HFFc6 (cell line): ENCODE measurements around the gene PTPRM. TPM values are rescaled to one million over a fixed set of nuclear protein-coding genes. Genes with fewer than 3 reads are reported as not detected.

Experiments used
- DNase-seq: peaks from one replicate; pipeline ENCODE4 v3.0.0-alpha.2; 2018
- H3K27ac Mint-ChIP-seq: 2 replicates; pipeline ENCODE4 v1.8.0; 2020; ENCODE audit warnings: mild to moderate bottlenecking, mixed read lengths
- H3K27me3 Mint-ChIP-seq: 2 replicates; pipeline ENCODE4 v1.8.0; 2021; ENCODE audit warnings: mild to moderate bottlenecking, moderate library complexity, mixed read lengths; ENCODE audit not compliant: insufficient read depth
- H3K36me3 Mint-ChIP-seq: 2 replicates; pipeline ENCODE4 v1.8.0; 2021; ENCODE audit warnings: low read depth, mixed read lengths
- H3K4me1 Mint-ChIP-seq: 2 replicates; pipeline ENCODE4 v1.8.0; 2020; ENCODE audit warnings: low read depth, mixed read lengths
- H3K4me3 Mint-ChIP-seq: 2 replicates; pipeline ENCODE4 v1.8.0; 2020; ENCODE audit warnings: mild to moderate bottlenecking, moderate library complexity, mixed read lengths
- H3K9me3 Mint-ChIP-seq: 2 replicates; pipeline ENCODE4 v1.8.0; 2020; ENCODE audit warnings: mild to moderate bottlenecking, mixed read lengths
- CTCF ChIP-seq: fragments of 200-600 bp; sonication (generic); IDR thresholded peaks from 2 replicates; pipeline ENCODE4 v1.5.0; 2021; ENCODE audit warnings: antibody characterized with exemption, mild to moderate bottlenecking
- total RNA-seq, 6 experiments: library from RNA; stranded (reverse); fragmentation: NEBNext Ultra II Directional; extraction: Animal tissue kit (Norgen Biotek cat#: 25700); gene quantifications; 2 replicates in 1 of 6; 3 replicates in 5 of 6; pipeline ENCODE4 v1.2.3, GENCODE V29; 2021

PTPRM gene
- total RNA-seq, 6 experiments from 2014 or later, result 39.4 to 49.8 (median 43.8) TPM

GRCh38 chr18:8215741-8216140 is 648.6 kb downstream of the PTPRM start:
- Mint-ChIP-seq H3K36me3 (peaks cover 16% of the 10 kb centered on the region; the same call in 1 of the 2 replicates), H3K9me3 (no peaks in the 10 kb centered on the region), H3K27ac (no peak overlapping the region), H3K27me3 (peaks cover 3% of the 10 kb centered on the region; the same call in 1 of the 2 replicates), H3K4me3 (no peak overlapping the region), H3K4me1 (peaks cover 28% of the 10 kb centered on the region)
- no peak for DNase-seq
- no peak for TF ChIP-seq CTCF

GRCh38 chr18:8217051-8217564 is 650.0 kb downstream of the PTPRM start:
- H3K4me1 Mint-ChIP-seq, result peaks cover 28% of the 10 kb centered on the region

GRCh38 chr18:8218197-8218596 is 651.1 kb downstream of the PTPRM start:
- H3K4me1 Mint-ChIP-seq, result peaks cover 21% of the 10 kb centered on the region
- no peaks in the 10 kb centered on the region for H3K9me3 Mint-ChIP-seq
- H3K4me3 Mint-ChIP-seq, result no peak overlapping the region
- H3K36me3 Mint-ChIP-seq, result peaks cover 3% of the 10 kb centered on the region; the same call in 1 of the 2 replicates
- no peak for DNase-seq
- H3K27me3 Mint-ChIP-seq, result peaks cover 2% of the 10 kb centered on the region
- no peak for TF ChIP-seq CTCF
- no peak overlapping the region for H3K27ac Mint-ChIP-seq

More at GRCh38 chr18:8217051-8217564, 650.0 kb downstream of the PTPRM start:
- H3K4me3 Mint-ChIP-seq, result no peak overlapping the region
- no peak for DNase-seq
- no peaks in the 10 kb centered on the region for H3K9me3 Mint-ChIP-seq
- no peak for TF ChIP-seq CTCF
- no peak overlapping the region for H3K27ac Mint-ChIP-seq
- peaks cover 3% of the 10 kb centered on the region for H3K27me3 Mint-ChIP-seq
- H3K36me3 Mint-ChIP-seq, result peaks cover 9% of the 10 kb centered on the region; the same call in 1 of the 2 replicates

- Mint-ChIP-seq H3K27me3 (peaks cover 2% of the 10 kb centered on the region), H3K4me1 (peaks cover 18% of the 10 kb centered on the region), H3K27ac (no peak overlapping the region), H3K9me3 (no peaks in the 10 kb centered on the region), H3K36me3 (peaks cover 6% of the 10 kb centered on the region), H3K4me3 (no peak overlapping the region)
- no peak for TF ChIP-seq CTCF
- no peak for DNase-seq
These were observed 654.3 kb downstream of the PTPRM start for GRCh38 chr18:8221452-8221851.

- H3K27me3 Mint-ChIP-seq, result no peaks in the 10 kb centered on the region; the same call in 1 of the 2 replicates
- H3K36me3 Mint-ChIP-seq, result peaks cover 6% of the 10 kb centered on the region
- peaks cover 9% of the 10 kb centered on the region for H3K4me1 Mint-ChIP-seq
- no peak overlapping the region for H3K4me3 Mint-ChIP-seq
- no peak for TF ChIP-seq CTCF
- DNase-seq, result no peak
- H3K9me3 Mint-ChIP-seq, result peaks cover 5% of the 10 kb centered on the region; the same call in 1 of the 2 replicates
- H3K27ac Mint-ChIP-seq, result no peak overlapping the region
These were observed 657.5 kb downstream of the PTPRM start for GRCh38 chr18:8224576-8224975.
